ENCODE measurements around the gene IFFO2.

IFFO2 gene

GRCh38 chr1:18970762-18971161 is 14.3 kb upstream of the IFFO2 start:
- no peak for DNase-seq

- DNase-seq = no peak
Measured at GRCh38 chr1:18970358-18970757, 13.9 kb upstream of the IFFO2 start.

DNA sequence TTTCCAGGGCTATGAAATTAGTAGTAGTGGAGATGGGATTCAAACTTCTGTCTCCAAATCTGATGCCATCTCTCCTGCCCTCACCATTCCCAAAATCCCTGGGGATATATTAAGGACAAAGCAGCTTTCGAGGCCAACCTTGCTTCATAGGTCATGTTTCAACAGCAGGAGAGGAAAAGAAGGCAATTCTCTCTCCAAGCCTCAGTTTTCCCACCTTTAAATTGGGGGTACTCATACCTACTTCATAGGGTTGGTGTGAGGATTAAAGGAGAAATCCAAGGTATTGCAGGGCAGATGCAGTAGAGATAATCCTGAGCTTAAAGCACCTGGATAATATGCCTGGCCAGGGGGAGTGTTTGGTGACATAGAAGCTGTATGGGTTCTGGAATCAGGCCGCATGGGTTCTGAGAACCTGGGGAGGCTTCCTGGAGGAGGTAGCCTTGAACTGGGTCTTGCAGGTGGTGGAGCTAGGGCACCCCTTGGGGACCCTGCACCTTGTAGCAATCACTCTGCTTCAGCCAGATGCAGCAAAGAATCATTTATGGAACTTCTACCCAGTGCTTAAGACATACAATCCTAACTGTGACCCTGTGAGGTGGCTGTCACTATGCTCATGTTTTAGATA is 10.7 kb upstream of the IFFO2 start:
- no peak for DNase-seq

DNA sequence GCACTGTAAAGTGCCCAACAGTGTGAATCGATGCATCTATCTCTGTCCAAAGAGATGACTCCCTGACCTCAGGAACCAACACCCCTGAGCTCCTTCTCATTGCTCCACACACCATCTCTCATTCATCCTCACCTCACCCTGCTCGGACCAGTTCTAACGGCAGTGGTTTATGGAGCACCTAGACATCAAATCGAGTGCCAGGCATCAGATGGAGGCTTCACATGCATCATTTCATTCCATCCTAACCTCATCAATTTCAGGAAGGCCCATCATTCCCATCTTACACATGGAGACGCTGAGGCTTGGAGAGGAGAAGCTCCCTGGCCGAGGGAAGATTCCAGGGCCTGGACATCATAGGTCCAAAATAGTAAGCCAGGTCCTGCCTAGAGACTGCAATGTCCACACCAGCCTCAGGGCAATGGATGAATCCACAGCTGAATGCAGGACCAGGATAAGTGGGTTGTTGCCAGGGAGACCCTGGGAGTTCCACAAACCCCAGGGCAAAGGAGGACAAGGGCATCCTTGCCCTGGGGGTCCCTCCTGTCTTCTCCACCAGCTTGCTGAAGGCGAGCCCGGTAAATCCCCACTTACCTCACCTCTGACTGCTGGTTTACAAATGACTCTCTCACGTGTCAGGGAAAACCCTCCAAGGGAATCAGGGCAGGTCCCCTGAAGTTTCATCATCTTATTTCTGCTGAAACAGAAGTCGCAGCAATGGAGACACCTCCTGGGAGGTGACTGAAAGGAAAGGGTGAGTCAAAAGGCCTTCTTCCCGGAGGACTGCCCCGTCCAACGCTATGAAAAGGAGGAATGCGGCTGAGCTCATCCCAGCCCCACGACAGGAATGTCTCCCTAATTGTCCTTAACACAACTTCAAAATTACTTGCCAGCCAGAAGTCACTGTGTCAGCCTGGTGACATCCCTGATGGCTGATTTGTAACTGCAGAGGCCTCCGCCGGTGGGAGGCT is 9.0 kb upstream of the IFFO2 start:
- no peak for DNase-seq

- no peak for DNase-seq
Measured at GRCh38 chr1:18963968-18964367, 7.5 kb upstream of the IFFO2 start.

GRCh38 chr1:18962855-18963737 is 6.6 kb upstream of the IFFO2 start:
- no peak for DNase-seq

- no peak for DNase-seq
Measured at GRCh38 chr1:18962121-18962721, 5.7 kb upstream of the IFFO2 start.

DNA sequence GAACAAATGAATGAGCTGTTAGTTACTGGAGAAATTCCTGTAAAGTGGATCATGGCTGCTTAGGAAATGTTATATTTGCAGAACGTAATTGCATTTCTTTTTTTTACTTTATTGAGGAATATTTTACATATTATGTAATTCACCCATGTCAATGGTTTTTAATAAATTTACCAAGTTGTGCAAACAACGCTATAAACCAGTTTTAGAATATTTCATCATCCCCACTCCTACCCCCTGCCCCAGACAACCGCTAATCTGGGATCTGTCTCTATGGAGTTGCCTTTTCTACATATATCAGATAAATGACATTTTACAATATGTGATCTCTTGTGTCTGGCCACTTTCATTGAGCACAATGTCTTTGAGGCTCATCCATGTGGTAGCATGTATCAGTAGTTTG is 4.3 kb upstream of the IFFO2 start:
- no peak for DNase-seq

DNA sequence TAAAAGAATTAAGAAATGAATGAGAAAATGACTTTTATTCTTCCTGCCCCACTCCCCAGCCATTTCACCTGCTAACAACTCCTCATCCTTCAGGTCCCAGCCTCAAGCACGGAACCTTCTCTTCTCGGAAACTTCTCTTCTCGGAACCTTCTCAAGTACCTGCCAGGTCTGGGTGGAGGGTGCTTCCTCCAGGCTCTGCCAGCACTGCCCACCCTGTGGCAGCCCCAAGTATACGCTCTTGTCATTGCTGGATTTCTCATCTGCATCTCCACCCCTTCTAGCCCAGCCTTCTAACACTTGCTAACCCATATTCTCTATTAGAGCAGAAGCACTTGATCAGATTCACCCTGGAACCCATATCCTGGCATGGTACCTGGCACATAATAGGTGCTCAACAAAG is 3.9 kb upstream of the IFFO2 start:
- DNase-seq = no peak

DNA sequence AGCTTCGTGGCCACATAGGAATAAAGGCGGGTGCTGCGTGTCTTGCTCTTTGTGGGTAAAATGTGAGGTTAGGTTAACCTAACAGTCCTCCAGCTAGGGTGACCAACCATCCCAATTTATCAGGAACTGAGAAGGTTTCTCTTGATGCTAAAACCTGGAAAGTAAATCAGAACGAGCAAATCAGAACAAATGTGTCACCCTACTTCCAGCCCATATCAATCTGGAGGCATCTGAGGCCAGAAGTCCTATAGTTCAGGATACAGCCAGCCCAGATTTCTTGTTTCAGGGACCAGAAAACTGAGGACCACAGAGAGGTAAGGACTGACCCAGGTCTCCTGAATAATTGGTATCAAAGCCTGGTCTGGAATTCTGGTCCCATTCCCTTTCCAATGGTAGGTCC is 3.1 kb upstream of the IFFO2 start:
- no peak for DNase-seq

DNA sequence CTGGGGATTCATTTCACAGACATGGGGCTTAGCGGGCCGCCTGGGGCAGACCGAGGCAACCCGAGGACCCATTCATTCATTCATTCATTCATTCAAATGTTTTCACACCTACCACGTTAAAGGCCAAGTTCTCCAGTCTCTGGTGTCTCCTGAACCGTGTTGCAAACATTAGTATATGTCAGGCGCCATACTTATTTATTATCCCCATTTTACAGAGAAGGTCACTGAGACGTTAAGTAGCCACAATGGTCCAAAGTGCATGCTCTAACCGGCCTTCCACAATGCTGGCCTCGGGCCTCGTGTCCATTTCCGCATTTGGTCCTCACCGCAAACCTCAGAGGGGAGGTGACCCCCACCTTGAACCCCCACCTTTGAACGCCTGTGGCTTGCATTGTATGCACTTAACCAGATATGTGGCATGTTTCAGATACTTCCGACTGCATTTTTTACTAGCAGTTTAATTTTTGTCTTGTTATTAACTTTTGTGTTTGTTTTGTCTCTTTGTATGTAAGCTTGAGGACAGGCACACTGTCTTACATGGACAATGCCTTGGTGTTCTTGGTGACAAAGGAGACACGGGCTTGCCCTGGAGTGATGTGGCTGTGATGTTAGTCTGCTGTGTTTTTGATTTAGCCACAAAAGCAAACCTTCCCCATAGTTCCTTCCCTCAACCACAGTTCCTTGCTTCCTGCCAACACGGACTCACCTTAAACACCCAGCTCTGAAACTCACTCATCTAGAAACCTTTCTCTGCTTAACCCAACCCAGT is 1.2 kb upstream of the IFFO2 start:
- DNase-seq = no peak

DNA sequence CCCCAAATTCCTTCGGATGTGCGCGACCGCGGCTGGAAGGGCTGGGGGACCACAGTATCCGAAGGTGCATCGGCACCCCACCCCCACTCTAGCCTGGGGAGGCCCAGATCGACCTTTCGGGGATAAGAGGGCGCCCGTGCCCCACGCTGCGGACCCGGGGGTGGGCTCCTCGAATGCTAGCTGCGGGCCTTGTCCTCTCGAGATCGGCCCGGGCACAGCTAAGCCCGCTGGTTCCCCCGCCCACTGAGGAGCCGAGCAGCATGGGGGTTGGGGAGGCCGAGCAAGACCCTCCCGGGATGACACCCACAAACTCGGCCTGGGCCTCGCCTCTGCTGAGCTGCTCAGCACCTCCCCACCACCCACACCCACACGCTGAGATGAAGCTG is 653 bp upstream of the IFFO2 start:
- DNase-seq = no peak

DNA sequence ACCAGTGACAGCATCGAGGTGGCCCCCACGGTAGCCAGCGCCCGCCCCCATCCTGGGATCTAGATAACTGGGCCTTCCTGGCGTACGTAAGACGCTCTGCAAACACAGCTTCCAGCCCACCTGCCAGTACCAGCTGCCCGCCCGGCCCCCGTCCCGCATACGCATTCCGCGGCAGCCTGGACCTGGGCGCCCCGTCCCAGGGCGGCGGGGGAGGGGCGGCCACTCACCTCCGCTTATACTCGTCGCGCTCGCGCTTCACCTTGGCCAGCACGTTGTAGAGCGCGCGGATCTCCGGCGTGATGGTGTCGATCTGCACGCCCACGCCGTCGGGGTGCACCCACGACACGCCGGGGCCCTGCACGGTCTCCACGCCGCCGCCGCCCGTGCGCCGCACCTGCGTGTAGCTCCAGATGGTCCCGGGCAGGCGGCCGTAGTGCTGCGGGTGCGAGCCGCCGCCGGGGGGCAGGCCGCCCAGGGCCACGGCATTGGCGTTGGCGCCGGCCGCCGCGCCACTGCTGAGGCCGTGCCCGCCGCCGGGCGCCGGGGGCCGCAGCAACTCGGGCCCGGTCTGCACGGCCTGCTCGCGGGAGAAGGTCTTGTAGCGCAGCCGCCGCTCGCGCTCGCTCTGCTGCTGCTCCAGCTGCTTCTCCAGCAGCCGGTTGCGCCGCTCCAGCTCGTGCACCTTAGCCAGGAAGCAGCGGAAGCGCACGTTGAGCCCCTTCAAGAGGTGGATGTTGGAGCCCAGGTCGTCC is 859 bp downstream of the IFFO2 start:
- no peak for DNase-seq

GRCh38 chr1:18955131-18955440 is 1.4 kb downstream of the IFFO2 start:
- no peak for DNase-seq

DNA sequence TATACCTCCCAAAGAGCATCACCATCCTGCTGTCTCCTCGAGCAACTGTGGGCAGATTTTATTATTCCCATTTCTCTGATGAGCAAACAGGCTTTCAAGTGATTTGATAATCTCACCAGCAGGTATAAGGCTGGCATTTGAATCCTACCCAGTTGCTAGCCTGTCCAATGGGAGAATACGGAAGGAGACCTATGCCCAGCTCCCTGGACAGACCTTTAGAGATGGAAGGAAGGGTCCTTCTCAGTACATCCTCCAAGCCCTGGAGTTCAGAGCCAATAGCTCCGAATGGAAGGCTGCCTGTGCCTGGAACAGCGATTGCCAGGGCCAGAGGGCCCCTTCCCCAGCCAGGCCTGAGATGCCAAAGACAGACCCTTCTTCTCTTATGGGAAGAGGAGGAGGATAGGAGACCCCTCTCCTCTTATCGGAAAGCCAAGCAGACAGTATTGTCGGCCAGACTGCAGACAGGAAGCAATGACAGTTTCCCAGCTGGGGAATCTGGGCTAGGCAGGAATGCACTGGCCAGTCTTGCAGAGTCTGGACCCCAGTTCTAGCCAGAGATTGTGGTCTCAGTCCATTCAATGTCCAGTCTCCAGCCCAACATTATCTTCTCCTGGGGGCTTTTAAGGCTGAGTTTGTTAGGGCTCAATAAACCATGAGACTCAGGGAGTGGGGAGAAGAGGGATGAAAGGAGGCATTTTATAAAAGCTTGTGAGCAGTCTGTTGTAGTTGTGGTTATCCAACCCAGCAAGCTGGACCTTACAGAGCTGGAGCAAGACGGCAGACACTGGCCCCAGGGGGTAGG is 2.0 kb downstream of the IFFO2 start:
- no peak for DNase-seq

DNA sequence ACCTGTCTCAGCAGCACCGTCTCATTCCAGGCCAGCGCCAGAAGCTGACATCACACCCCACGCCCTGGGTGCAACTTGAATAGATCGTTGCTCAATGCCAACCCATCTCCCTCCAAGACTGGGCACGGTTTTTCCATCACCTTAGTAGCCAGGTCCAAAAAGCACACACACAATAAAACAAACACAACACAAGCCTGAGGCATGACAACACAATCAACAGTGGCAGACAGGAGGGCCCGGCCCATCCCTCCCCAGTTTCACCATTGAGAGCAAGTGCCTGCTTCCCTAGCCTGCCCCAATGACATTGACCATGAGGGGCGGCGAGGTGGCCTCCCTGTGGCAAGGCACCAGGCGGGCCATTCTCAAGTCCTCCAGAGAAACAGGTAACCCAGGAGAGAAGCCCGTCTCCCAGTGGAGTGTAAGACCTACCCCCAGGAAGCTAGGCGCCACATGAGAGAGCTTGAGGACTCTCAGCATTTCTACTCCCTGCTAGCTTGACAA is 2.7 kb downstream of the IFFO2 start:
- no peak for DNase-seq

DNA sequence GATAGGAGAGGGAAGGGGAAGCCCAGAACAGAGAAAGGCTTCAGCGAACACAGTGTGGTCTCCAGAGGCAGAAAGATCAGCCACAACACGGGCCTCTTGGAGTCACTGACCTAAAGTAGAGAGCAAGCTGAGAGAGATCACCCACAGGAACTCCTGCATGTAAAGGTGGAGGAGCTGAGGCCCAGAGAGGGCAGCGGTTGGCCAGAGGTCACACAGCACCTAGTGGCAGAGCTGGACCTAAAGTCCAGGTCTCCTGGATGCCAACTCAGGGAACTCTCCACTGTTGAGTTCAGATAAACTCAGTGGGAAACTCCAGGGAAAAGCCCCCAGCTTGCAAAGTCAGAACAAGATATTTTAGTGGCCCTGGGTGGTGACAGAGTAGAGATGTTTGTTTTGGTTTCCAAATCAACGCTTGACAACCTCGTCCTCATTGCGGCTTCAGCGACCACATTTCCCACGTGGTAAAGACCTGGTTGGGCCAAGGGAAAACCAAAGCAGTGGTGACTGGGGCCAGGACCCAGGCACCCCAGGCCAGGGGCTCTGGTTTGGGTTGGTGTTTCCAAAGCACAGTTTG is 4.6 kb downstream of the IFFO2 start:
- DNase-seq = peak; percentile 16

DNA sequence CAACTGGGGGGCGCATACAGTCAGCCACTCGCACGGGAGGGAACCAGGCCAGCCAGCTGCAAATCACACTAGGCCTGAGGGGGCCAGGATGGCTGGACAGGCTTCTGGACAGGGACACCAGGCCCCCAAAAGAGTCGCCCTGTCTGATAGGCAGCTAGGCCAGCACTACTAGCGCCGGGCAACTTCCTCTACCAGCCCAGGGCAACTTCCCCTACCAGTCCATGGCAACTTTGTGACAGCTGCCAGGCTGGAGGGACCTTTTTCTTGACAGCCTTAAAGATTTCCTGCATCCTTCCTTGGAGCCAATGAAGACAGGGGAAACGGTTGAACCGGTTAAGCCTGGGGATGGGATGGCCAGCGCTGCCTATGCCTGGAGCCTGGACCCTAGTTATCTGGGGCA is 5.1 kb downstream of the IFFO2 start:
- DNase-seq = peak; percentile 25

DNA sequence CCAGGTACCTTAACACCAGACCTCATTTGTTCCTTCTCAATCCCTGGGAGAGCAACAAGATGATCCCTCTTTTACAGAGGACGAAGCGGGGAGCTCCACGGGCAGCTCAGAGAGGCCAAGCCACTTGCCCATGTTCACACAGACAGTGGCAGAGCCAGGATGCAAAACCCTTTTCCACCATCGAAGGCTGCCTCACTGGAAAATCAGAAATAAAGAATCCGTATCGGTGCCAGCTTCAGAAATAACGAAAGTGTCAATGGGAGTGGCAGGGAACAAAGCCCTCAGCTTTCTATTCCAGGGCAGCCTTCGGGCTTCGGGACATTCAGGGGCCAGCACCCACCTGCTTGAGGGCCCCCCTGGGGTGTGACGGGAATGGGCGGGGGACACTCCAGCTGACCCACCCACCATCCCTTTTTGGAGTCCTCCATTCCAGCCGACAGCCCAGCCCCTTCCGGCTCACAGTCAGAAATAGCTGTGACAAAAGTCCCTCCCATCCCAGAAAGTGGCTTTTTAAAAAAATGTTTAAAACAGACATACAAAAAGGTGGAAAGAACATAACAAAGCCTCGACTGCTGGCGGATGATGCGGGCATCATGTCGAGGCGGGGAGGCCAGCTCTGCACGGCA is 6.0 kb downstream of the IFFO2 start:
- no peak for DNase-seq
